ENCODE data around the gene IL15.

Gene IL15

DNA sequence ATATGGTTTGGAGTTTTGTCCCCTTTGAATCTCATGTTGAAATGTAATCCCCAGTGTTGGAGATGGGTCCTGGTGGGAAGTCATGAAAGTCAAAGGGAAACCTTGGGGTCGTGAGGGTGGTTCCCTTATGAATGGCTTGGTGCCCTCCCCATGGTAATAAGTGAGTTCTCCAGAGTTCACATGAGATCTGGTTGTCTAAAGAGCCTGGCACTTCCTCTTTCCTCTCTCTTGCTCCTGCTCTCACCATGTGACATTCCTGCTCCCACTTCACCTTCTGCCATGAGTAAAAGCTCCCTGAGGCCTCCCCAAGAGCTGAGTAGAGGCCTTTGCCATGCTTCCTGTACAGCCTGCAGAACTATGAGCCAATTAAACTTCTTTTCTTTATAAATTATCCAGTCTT is 5.5 kb upstream of the IL15 start:
- Histone ChIP-seq H3K27ac (ENCODE audit: low read length) (no peak overlapping the region), H3K4me1 (ENCODE audit: control insufficient read depth in 1 of 2, insufficient read depth in 2 of 2, low read length in 2 of 2) (peaks cover 0 to 8% of the 10 kb centered on the region in 2 donors), H3K27me3 (ENCODE audit: low read depth, low read length) (no peaks in the 10 kb centered on the region), H3K4me3 (ENCODE audit: low read depth in 1 of 2, low read length in 2 of 2) (no peak overlapping the region), H3K36me3 (ENCODE audit: control insufficient read depth in 1 of 2, insufficient read depth in 2 of 2, low read length in 2 of 2) (no peaks in the 10 kb centered on the region), H3K9me3 (ENCODE audit: control insufficient read depth in 1 of 2, low read length in 2 of 2) (no peaks in the 10 kb centered on the region)

DNA sequence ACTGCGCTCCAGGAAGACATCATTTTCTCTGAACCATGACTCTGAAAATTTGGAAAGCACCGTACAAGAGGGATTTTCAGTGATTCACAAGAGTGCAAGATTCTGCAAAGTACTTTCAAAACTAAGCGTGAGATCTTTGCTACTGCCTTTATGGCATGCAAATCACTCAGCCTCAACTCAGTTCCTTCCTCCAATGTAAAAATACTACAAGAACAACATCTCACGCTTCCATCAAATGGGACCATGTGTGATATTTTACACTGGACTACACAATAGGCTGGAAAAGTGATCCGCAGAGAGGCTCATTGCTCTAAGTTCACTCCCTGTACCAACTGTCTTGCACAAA is 674 bp upstream of the IL15 start:
- peak overlapping the region; percentile 87 to 98 for H3K4me3 ChIP-seq (ENCODE audit: low read depth in 1 of 2, low read length in 2 of 2)
- peaks cover 0 to 23% of the 10 kb centered on the region in 2 donors for H3K4me1 ChIP-seq (ENCODE audit: control insufficient read depth in 1 of 2, insufficient read depth in 2 of 2, low read length in 2 of 2)
- peak overlapping the region; percentile 46 for H3K27ac ChIP-seq (ENCODE audit: low read length)
- no peaks in the 10 kb centered on the region for H3K36me3 ChIP-seq (ENCODE audit: control insufficient read depth in 1 of 2, insufficient read depth in 2 of 2, low read length in 2 of 2)
- no peaks in the 10 kb centered on the region for H3K27me3 ChIP-seq (ENCODE audit: low read depth, low read length)
- no peaks in the 10 kb centered on the region for H3K9me3 ChIP-seq (ENCODE audit: control insufficient read depth in 1 of 2, low read length in 2 of 2)

DNA sequence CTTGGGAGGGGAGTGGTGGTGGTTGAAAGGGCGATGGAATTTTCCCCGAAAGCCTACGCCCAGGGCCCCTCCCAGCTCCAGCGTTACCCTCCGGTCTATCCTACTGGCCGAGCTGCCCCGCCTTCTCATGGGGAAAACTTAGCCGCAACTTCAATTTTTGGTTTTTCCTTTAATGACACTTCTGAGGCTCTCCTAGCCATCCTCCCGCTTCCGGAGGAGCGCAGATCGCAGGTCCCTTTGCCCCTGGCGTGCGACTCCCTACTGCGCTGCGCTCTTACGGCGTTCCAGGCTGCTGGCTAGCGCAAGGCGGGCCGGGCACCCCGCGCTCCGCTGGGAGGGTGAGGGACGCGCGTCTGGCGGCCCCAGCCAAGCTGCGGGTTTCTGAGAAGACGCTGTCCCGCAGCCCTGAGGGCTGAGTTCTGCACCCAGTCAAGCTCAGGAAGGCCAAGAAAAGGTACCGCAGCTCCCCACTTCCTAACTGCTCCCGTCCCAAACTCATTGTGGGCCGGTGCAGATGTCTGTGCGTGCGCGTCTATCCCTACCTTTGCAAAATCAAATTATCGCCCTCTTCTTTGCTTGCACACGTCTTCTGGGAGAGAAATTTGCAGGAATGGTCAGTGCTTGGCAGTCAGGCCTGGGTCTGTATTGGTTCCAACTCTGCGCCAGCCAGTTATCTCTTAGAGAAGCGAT is 533 bp downstream of the IL15 start:
- Histone ChIP-seq H3K4me3 (ENCODE audit: low read depth in 1 of 2, low read length in 2 of 2) (peak overlapping the region; percentile 87 to 98), H3K4me1 (ENCODE audit: control insufficient read depth in 1 of 2, insufficient read depth in 2 of 2, low read length in 2 of 2) (peaks cover 0 to 23% of the 10 kb centered on the region in 2 donors), H3K27me3 (ENCODE audit: low read depth, low read length) (no peaks in the 10 kb centered on the region), H3K36me3 (ENCODE audit: control insufficient read depth in 1 of 2, insufficient read depth in 2 of 2, low read length in 2 of 2) (no peaks in the 10 kb centered on the region), H3K9me3 (ENCODE audit: control insufficient read depth in 1 of 2, low read length in 2 of 2) (no peaks in the 10 kb centered on the region), H3K27ac (ENCODE audit: low read length) (peak overlapping the region; percentile 78)

DNA sequence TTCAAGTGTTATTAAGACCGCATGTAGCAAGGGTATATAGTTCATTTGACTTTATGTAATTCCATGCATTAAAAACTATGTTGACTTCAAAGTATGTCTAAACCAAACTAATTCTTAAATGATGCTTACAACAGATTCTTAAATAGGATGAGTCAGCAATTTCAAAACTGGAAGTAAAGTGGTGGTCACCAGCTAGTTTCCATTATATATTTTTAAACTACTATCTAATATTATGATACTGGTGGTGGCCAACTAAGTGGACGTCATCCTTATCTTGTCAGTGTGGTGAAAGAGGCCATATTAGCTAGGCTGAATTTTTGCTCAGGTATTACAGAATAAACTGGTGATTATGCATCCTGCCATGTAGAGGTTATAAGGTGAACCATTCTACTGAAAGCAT is 1.2 kb downstream of the IL15 start:
- H3K27me3 ChIP-seq (ENCODE audit: low read depth, low read length), result no peaks in the 10 kb centered on the region
- no peaks in the 10 kb centered on the region for H3K36me3 ChIP-seq (ENCODE audit: control insufficient read depth in 1 of 2, insufficient read depth in 2 of 2, low read length in 2 of 2)
- H3K9me3 ChIP-seq (ENCODE audit: control insufficient read depth in 1 of 2, low read length in 2 of 2), result no peaks in the 10 kb centered on the region
- peak overlapping the region; percentile 78 for H3K27ac ChIP-seq (ENCODE audit: low read length)
- peaks cover 0 to 26% of the 10 kb centered on the region in 2 donors for H3K4me1 ChIP-seq (ENCODE audit: control insufficient read depth in 1 of 2, insufficient read depth in 2 of 2, low read length in 2 of 2)
- peak overlapping the region; percentile 87 to 98 for H3K4me3 ChIP-seq (ENCODE audit: low read depth in 1 of 2, low read length in 2 of 2)

GRCh38 chr4:141638230-141638629 is 1.8 kb downstream of the IL15 start:
- Histone ChIP-seq H3K4me3 (ENCODE audit: low read depth in 1 of 2, low read length in 2 of 2) (peak overlapping the region; percentile 87 to 98), H3K9me3 (ENCODE audit: control insufficient read depth in 1 of 2, low read length in 2 of 2) (no peaks in the 10 kb centered on the region), H3K27ac (ENCODE audit: low read length) (peak overlapping the region; percentile 57), H3K36me3 (ENCODE audit: control insufficient read depth in 1 of 2, insufficient read depth in 2 of 2, low read length in 2 of 2) (no peaks in the 10 kb centered on the region), H3K27me3 (ENCODE audit: low read depth, low read length) (no peaks in the 10 kb centered on the region), H3K4me1 (ENCODE audit: control insufficient read depth in 1 of 2, insufficient read depth in 2 of 2, low read length in 2 of 2) (peaks cover 0 to 24% of the 10 kb centered on the region in 2 donors)

GRCh38 chr4:141640696-141641095 is 4.3 kb downstream of the IL15 start:
- Histone ChIP-seq H3K4me1 (ENCODE audit: control insufficient read depth in 1 of 2, insufficient read depth in 2 of 2, low read length in 2 of 2) (peaks cover 0 to 20% of the 10 kb centered on the region in 2 donors), H3K4me3 (ENCODE audit: low read depth in 1 of 2, low read length in 2 of 2) (no peak overlapping the region), H3K27me3 (ENCODE audit: low read depth, low read length) (no peaks in the 10 kb centered on the region), H3K27ac (ENCODE audit: low read length) (peak overlapping the region; percentile 25), H3K36me3 (ENCODE audit: control insufficient read depth in 1 of 2, insufficient read depth in 2 of 2, low read length in 2 of 2) (no peaks in the 10 kb centered on the region), H3K9me3 (ENCODE audit: control insufficient read depth in 1 of 2, low read length in 2 of 2) (no peaks in the 10 kb centered on the region)

DNA sequence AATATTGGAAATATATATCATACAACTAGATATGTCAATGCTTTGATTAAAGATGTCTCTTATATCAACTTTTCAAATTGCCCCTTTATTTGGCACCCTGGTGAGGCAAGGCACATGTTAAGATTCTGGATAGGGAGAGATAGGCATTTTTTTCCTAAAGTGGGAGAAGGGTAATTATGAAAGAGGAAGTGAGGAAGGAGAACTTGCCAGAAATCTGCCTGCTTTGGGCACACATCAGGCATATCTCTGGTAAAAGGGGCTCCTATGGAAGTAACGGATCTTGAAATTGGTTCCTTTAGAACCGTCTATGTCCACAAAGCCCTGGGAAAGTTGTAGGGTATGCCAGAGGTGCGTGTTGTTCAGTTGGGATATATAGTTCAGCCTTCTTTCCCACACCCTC is 5.7 kb downstream of the IL15 start:
- H3K4me3 ChIP-seq (ENCODE audit: low read depth in 1 of 2, low read length in 2 of 2), result no peak overlapping the region
- no peaks in the 10 kb centered on the region for H3K27me3 ChIP-seq (ENCODE audit: low read depth, low read length)
- no peaks in the 10 kb centered on the region for H3K36me3 ChIP-seq (ENCODE audit: control insufficient read depth in 1 of 2, insufficient read depth in 2 of 2, low read length in 2 of 2)
- peaks cover 0 to 20% of the 10 kb centered on the region in 2 donors for H3K4me1 ChIP-seq (ENCODE audit: control insufficient read depth in 1 of 2, insufficient read depth in 2 of 2, low read length in 2 of 2)
- H3K27ac ChIP-seq (ENCODE audit: low read length), result no peak overlapping the region
- H3K9me3 ChIP-seq (ENCODE audit: control insufficient read depth in 1 of 2, low read length in 2 of 2), result no peaks in the 10 kb centered on the region

- Histone ChIP-seq H3K27me3 (ENCODE audit: low read depth, low read length) (no peaks in the 10 kb centered on the region), H3K9me3 (ENCODE audit: control insufficient read depth in 1 of 2, low read length in 2 of 2) (no peaks in the 10 kb centered on the region), H3K27ac (ENCODE audit: low read length) (no peak overlapping the region), H3K36me3 (ENCODE audit: control insufficient read depth in 1 of 2, insufficient read depth in 2 of 2, low read length in 2 of 2) (no peaks in the 10 kb centered on the region), H3K4me3 (ENCODE audit: low read depth in 1 of 2, low read length in 2 of 2) (no peak overlapping the region), H3K4me1 (ENCODE audit: control insufficient read depth in 1 of 2, insufficient read depth in 2 of 2, low read length in 2 of 2) (peaks cover 6 to 19% of the 10 kb centered on the region in 2 donors)
Observed at GRCh38 chr4:141642711-141643110, 6.3 kb downstream of the IL15 start.

- Histone ChIP-seq H3K27me3 (ENCODE audit: low read depth, low read length) (no peaks in the 10 kb centered on the region), H3K36me3 (ENCODE audit: control insufficient read depth in 1 of 2, insufficient read depth in 2 of 2, low read length in 2 of 2) (no peaks in the 10 kb centered on the region), H3K4me3 (ENCODE audit: low read depth in 1 of 2, low read length in 2 of 2) (no peak overlapping the region), H3K9me3 (ENCODE audit: control insufficient read depth in 1 of 2, low read length in 2 of 2) (no peaks in the 10 kb centered on the region), H3K27ac (ENCODE audit: low read length) (no peak overlapping the region), H3K4me1 (ENCODE audit: control insufficient read depth in 1 of 2, insufficient read depth in 2 of 2, low read length in 2 of 2) (peaks cover 7 to 10% of the 10 kb centered on the region in 2 donors)
Observed at GRCh38 chr4:141643557-141643956, 7.2 kb downstream of the IL15 start.

GRCh38 chr4:141645611-141646340 is 9.4 kb downstream of the IL15 start:
- Histone ChIP-seq H3K4me3 (ENCODE audit: low read depth in 1 of 2, low read length in 2 of 2) (no peak overlapping the region), H3K36me3 (ENCODE audit: control insufficient read depth in 1 of 2, insufficient read depth in 2 of 2, low read length in 2 of 2) (no peaks in the 10 kb centered on the region), H3K27me3 (ENCODE audit: low read depth, low read length) (no peaks in the 10 kb centered on the region), H3K4me1 (ENCODE audit: control insufficient read depth in 1 of 2, insufficient read depth in 2 of 2, low read length in 2 of 2) (peaks cover 5 to 7% of the 10 kb centered on the region in 2 donors), H3K27ac (ENCODE audit: low read length) (no peak overlapping the region), H3K9me3 (ENCODE audit: control insufficient read depth in 1 of 2, low read length in 2 of 2) (no peaks in the 10 kb centered on the region)

DNA sequence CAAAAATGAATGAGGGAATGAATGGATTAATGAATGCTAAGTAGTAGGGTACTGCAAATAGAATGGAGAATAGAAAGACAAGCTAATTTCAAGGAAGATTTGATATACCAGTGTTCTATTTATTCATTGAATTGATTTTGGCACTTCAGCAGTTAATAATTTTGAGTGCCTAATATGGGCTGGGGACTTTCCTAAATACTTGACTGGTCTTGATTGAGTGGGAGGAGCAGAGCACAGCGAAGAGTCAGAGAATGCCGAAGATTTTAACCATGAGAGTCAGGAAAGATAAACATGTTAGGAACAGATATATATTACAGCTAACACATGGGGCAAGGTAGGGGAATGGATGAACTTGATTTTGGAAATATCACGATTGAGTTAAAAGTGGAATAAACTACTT is 10.6 kb downstream of the IL15 start:
- peaks cover 7% of the 10 kb centered on the region in 2 donors for H3K4me1 ChIP-seq (ENCODE audit: control insufficient read depth in 1 of 2, insufficient read depth in 2 of 2, low read length in 2 of 2)
- H3K4me3 ChIP-seq (ENCODE audit: low read depth in 1 of 2, low read length in 2 of 2), result no peak overlapping the region
- no peaks in the 10 kb centered on the region for H3K27me3 ChIP-seq (ENCODE audit: low read depth, low read length)
- no peaks in the 10 kb centered on the region for H3K36me3 ChIP-seq (ENCODE audit: control insufficient read depth in 1 of 2, insufficient read depth in 2 of 2, low read length in 2 of 2)
- H3K27ac ChIP-seq (ENCODE audit: low read length), result peak overlapping the region; percentile 3
- H3K9me3 ChIP-seq (ENCODE audit: control insufficient read depth in 1 of 2, low read length in 2 of 2), result no peaks in the 10 kb centered on the region

All from muscle layer of duodenum (tissue), 2 donors.